NCI-H2227 treated with DMSO at 0.1 percent for 48 hours (cell line): ENCODE measurements around the gene CSGALNACT2.

Source experiments
- DNase-seq: peaks from one replicate; lab custom pipeline; 2025; lab: John Stamatoyannopoulos, UW

CSGALNACT2 gene

GRCh38 chr10:43188702-43189101 is 50.5 kb downstream of the CSGALNACT2 start:
- no peak for DNase-seq

GRCh38 chr10:43190289-43190688 is 52.0 kb downstream of the CSGALNACT2 start:
- no peak for DNase-seq

GRCh38 chr10:43190775-43191174 is 52.5 kb downstream of the CSGALNACT2 start:
- DNase-seq, result no peak

- DNase-seq, result no peak
Observed at GRCh38 chr10:43192884-43193283, 54.6 kb downstream of the CSGALNACT2 start.

GRCh38 chr10:43193496-43194080 is 55.3 kb downstream of the CSGALNACT2 start:
- no peak for DNase-seq

- DNase-seq, result no peak
Observed at GRCh38 chr10:43194266-43194665, 56.0 kb downstream of the CSGALNACT2 start.

- DNase-seq, result no peak
Observed at GRCh38 chr10:43194859-43195258, 56.6 kb downstream of the CSGALNACT2 start.

- DNase-seq, result no peak
Observed at GRCh38 chr10:43195557-43195956, 57.3 kb downstream of the CSGALNACT2 start.

- DNase-seq, result no peak
Observed at GRCh38 chr10:43196131-43196980, 58.1 kb downstream of the CSGALNACT2 start.

GRCh38 chr10:43196981-43197833 is 59.0 kb downstream of the CSGALNACT2 start:
- DNase-seq, result no peak

GRCh38 chr10:43197834-43198681 is 59.8 kb downstream of the CSGALNACT2 start:
- DNase-seq, result no peak

- no peak for DNase-seq
Observed at GRCh38 chr10:43198682-43199005, 60.4 kb downstream of the CSGALNACT2 start.

- no peak for DNase-seq
Observed at GRCh38 chr10:43199088-43199683, 60.9 kb downstream of the CSGALNACT2 start.

- no peak for DNase-seq
Observed at GRCh38 chr10:43199684-43200537, 61.7 kb downstream of the CSGALNACT2 start.

- DNase-seq, result no peak
Observed at GRCh38 chr10:43200538-43201390, 62.5 kb downstream of the CSGALNACT2 start.

GRCh38 chr10:43201545-43202131 is 63.4 kb downstream of the CSGALNACT2 start:
- no peak for DNase-seq

GRCh38 chr10:43202224-43202656 is 64.0 kb downstream of the CSGALNACT2 start:
- no peak for DNase-seq

- DNase-seq, result no peak
Observed at GRCh38 chr10:43202657-43203447, 64.6 kb downstream of the CSGALNACT2 start.
